ENCODE measurements around the gene PLEKHH3.

GRCh38 chr17:42681976-42682721 is 5.4 kb upstream of the PLEKHH3 start, which contains the start of gene CNTNAP1:
- TF ChIP-seq CTCF (IDR thresholded peaks at IDR 0.05; ENCODE audit: low read depth, low read length) (no peak), EZH2phosphoT487 (IDR thresholded peaks at IDR 0.05; ENCODE audit: low read depth) (no peak)
